ENCODE measurements around the gene TRIM23.
A peak's percentile ranks its signal among the peaks of the same experiment; 100 is the strongest.

TRIM23 gene

DNA sequence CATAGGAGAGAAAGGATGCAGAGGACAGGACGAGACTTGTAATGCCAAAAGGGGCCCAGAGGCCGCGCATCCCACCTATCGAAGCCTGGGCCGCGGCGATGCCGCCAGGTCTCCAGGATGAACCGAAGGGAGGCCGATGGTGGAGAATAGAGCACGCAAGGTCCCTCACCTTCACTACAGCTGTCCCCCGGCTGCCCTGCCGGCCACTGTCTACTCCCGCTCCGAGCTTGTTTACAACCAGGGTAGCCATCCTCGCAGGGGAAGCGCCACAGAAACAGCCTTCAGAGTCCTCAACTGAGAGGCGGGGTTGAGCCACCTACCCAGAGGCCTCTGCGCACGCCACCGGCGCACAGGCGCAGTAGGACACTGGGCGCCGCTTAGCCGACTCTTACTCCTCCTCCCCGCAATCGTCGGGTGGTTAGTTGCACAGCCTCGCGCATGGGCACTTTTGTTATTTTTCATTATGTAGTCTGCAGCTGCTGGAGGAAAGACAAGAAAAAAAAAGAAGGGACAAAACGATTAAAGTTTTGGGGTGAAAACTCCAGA lies at the start of gene TRIM23:
TSS of gene TRIM23 (minus strand) at position 309 of the 546 bp plus-strand sequence. CDS start at position 250, 59 bp downstream.
- Histone ChIP-seq H3K9ac (ENCODE audit: low read length) (peak within 1 kb of the TSS; percentile 89), H2AFZ (ENCODE audit: low read depth, low read length) (peak within 1 kb of the TSS; percentile 92), H3K4me3 (ENCODE audit: low read length) (peak within 1 kb of the TSS; percentile 96), H3K79me2 (ENCODE audit: low read length) (peaks cover 51% of the 10 kb centered on the region), H3K27me3 (ENCODE audit: low read depth, low read length) (no peaks in the 10 kb centered on the region), H3K4me2 (ENCODE audit: low read length) (peak within 1 kb of the TSS; percentile 91), H4K20me1 (ENCODE audit: insufficient read depth, low read length) (no peaks in the 10 kb centered on the region), H3K4me1 (ENCODE audit: low read length) (peaks cover 14% of the 10 kb centered on the region), H3K27ac (ENCODE audit: low read length) (peak within 1 kb of the TSS; percentile 84), H3K9me3 (ENCODE audit: insufficient read depth, low read length) (no peaks in the 10 kb centered on the region), H3K36me3 (replicated peaks; ENCODE audit: low read depth, low read length) (no peaks in the 10 kb centered on the region)
- TF ChIP-seq, protein P1, sequence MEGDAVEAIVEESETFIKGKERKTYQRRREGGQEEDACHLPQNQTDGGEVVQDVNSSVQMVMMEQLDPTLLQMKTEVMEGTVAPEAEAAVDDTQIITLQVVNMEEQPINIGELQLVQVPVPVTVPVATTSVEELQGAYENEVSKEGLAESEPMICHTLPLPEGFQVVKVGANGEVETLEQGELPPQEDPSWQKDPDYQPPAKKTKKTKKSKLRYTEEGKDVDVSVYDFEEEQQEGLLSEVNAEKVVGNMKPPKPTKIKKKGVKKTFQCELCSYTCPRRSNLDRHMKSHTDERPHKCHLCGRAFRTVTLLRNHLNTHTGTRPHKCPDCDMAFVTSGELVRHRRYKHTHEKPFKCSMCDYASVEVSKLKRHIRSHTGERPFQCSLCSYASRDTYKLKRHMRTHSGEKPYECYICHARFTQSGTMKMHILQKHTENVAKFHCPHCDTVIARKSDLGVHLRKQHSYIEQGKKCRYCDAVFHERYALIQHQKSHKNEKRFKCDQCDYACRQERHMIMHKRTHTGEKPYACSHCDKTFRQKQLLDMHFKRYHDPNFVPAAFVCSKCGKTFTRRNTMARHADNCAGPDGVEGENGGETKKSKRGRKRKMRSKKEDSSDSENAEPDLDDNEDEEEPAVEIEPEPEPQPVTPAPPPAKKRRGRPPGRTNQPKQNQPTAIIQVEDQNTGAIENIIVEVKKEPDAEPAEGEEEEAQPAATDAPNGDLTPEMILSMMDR (IDR thresholded peaks at IDR 0.05; ENCODE audit: low read depth, low read length): no peak
- TF ChIP-seq EZH2phosphoT487 (IDR thresholded peaks at IDR 0.05; ENCODE audit: low read depth): no peak

DNA sequence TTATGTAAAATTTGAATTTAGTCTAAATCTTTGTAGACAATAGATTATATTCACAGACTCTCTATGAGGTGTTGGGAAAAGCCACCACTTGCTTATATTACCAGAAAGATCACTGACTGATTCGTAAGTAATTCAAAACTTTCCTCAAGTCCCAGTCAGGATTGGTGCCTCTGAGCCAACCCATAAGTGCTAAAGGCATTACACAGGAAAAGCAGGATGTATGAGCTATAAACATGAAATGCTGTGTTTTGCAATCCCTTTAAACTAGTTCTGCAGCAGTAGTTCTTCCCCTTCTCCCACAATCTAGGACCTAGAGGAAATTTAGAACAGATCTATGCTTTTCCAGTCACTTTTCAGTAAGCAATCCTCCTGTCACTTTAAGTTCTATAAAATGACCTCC lies 48.7 kb upstream of the TRIM23 start:
- H3K9me3 ChIP-seq (ENCODE audit: insufficient read depth, low read length): no peaks in the 10 kb centered on the region
- no peak overlapping the region for H2AFZ ChIP-seq (ENCODE audit: low read depth, low read length)
- H3K36me3 ChIP-seq (replicated peaks; ENCODE audit: low read depth, low read length): peaks cover 6% of the 10 kb centered on the region
- no peak overlapping the region for H3K4me3 ChIP-seq (ENCODE audit: low read length)
- TF ChIP-seq, protein P1 (IDR thresholded peaks at IDR 0.05; ENCODE audit: low read depth, low read length): no peak
- no peak for TF ChIP-seq EZH2phosphoT487 (IDR thresholded peaks at IDR 0.05; ENCODE audit: low read depth)
- peaks cover 3% of the 10 kb centered on the region; the same call in 1 of the 2 replicates for H3K4me1 ChIP-seq (ENCODE audit: low read length)
- no peaks in the 10 kb centered on the region for H3K27me3 ChIP-seq (ENCODE audit: low read depth, low read length)
- H3K4me2 ChIP-seq (ENCODE audit: low read length): no peak overlapping the region
- H3K27ac ChIP-seq (ENCODE audit: low read length): no peak overlapping the region
- no peaks in the 10 kb centered on the region for H3K79me2 ChIP-seq (ENCODE audit: low read length)
- H3K9ac ChIP-seq (ENCODE audit: low read length): no peak overlapping the region
- H4K20me1 ChIP-seq (ENCODE audit: insufficient read depth, low read length): no peaks in the 10 kb centered on the region

DNA sequence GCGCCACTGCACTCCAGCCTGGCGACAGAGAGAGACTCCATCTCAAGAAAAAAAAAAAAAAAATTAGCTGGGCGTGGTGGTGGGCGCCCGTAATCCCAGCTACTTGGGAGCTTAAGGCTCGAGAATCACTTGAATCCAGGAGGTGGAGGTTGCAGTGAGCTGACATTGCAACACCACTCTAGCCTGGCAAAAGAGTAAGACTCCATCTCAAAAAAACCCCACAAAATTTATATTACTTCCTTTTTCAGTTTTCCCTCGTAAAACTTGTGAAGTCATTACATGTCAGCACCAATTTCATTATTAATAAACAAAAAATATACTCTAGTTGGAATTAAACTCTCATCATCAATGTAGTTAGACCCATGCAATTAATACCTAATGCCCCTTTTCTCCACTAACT lies 44.6 kb upstream of the TRIM23 start:
- no peak overlapping the region for H3K27ac ChIP-seq (ENCODE audit: low read length)
- H3K79me2 ChIP-seq (ENCODE audit: low read length): no peaks in the 10 kb centered on the region
- no peaks in the 10 kb centered on the region for H4K20me1 ChIP-seq (ENCODE audit: insufficient read depth, low read length)
- H3K4me3 ChIP-seq (ENCODE audit: low read length): no peak overlapping the region
- peaks cover 3% of the 10 kb centered on the region; the same call in 1 of the 2 replicates for H3K4me1 ChIP-seq (ENCODE audit: low read length)
- peaks cover 8% of the 10 kb centered on the region for H3K36me3 ChIP-seq (replicated peaks; ENCODE audit: low read depth, low read length)
- no peak for TF ChIP-seq EZH2phosphoT487 (IDR thresholded peaks at IDR 0.05; ENCODE audit: low read depth)
- TF ChIP-seq, protein P1 (IDR thresholded peaks at IDR 0.05; ENCODE audit: low read depth, low read length): no peak
- no peak overlapping the region for H3K4me2 ChIP-seq (ENCODE audit: low read length)
- H3K9ac ChIP-seq (ENCODE audit: low read length): no peak overlapping the region
- no peaks in the 10 kb centered on the region for H3K27me3 ChIP-seq (ENCODE audit: low read depth, low read length)
- no peaks in the 10 kb centered on the region for H3K9me3 ChIP-seq (ENCODE audit: insufficient read depth, low read length)
- H2AFZ ChIP-seq (ENCODE audit: low read depth, low read length): no peak overlapping the region

GRCh38 chr5:65663804-65664521 lies 39.8 kb upstream of the TRIM23 start:
- Histone ChIP-seq H4K20me1 (ENCODE audit: insufficient read depth, low read length) (no peaks in the 10 kb centered on the region), H3K27me3 (ENCODE audit: low read depth, low read length) (no peaks in the 10 kb centered on the region), H3K9ac (ENCODE audit: low read length) (no peak overlapping the region), H2AFZ (ENCODE audit: low read depth, low read length) (no peak overlapping the region), H3K9me3 (ENCODE audit: insufficient read depth, low read length) (no peaks in the 10 kb centered on the region), H3K79me2 (ENCODE audit: low read length) (no peaks in the 10 kb centered on the region), H3K27ac (ENCODE audit: low read length) (no peak overlapping the region), H3K4me2 (ENCODE audit: low read length) (no peak overlapping the region), H3K36me3 (replicated peaks; ENCODE audit: low read depth, low read length) (peaks cover 2% of the 10 kb centered on the region), H3K4me1 (ENCODE audit: low read length) (peaks cover 3% of the 10 kb centered on the region; the same call in 1 of the 2 replicates), H3K4me3 (ENCODE audit: low read length) (no peak overlapping the region)
- TF ChIP-seq, protein P1 (IDR thresholded peaks at IDR 0.05; ENCODE audit: low read depth, low read length): no peak

Measured in OCI-LY3 (cell line).